Stimulated activated CD4-positive, alpha-beta T cell treated with anti-CD3 and anti-CD28 coated beads, Interleukin-2, amount 100 ng/mL, for 48 hours (primary cell): ENCODE results near the gene DGKD.

Experiments used
- DNase-seq, 2 donors: peaks; one replicate each; pipeline ENCODE4 v3.0.0-alpha.2; 2020

DGKD gene

GRCh38 chr2:233433029-233433428 lies 78.7 kb downstream of the DGKD start:
- no peak for DNase-seq

GRCh38 chr2:233433794-233434193 lies 79.5 kb downstream of the DGKD start:
- no peak for DNase-seq

DNA sequence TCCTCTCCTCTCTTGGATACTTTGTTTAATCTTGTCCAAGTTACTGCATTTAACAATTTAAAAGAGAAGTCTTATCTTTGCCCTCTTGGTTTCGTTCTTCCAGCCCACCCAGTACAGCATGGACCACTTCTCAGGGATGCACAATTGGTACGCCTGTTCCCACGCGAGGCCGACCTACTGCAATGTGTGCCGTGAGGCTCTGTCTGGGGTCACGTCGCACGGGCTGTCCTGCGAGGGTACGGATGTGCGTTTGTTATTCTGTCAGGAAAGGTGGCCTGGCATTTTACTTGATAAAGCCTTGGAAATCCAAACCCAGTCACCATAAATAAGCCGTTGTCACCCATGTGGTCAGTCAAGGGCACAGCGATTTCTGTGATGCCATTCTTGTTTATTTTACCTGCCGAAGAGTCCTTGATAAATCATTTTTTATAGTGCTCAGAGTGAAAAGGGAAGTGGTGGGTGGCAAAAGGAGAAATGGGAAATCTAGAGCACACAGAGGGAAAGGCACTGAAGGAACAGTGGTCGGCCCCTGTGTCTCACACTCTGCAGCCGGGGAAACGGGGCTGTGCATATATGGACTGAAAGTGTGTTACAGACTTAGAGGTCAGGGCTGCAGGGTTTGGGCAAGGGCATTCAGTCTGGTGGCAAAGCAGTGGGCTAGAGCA lies 80.5 kb downstream of the DGKD start:
- no peak for DNase-seq

GRCh38 chr2:233435436-233436190 lies 81.3 kb downstream of the DGKD start:
- DNase-seq, result no peak

GRCh38 chr2:233436191-233436581 lies 81.9 kb downstream of the DGKD start:
- no peak for DNase-seq

DNA sequence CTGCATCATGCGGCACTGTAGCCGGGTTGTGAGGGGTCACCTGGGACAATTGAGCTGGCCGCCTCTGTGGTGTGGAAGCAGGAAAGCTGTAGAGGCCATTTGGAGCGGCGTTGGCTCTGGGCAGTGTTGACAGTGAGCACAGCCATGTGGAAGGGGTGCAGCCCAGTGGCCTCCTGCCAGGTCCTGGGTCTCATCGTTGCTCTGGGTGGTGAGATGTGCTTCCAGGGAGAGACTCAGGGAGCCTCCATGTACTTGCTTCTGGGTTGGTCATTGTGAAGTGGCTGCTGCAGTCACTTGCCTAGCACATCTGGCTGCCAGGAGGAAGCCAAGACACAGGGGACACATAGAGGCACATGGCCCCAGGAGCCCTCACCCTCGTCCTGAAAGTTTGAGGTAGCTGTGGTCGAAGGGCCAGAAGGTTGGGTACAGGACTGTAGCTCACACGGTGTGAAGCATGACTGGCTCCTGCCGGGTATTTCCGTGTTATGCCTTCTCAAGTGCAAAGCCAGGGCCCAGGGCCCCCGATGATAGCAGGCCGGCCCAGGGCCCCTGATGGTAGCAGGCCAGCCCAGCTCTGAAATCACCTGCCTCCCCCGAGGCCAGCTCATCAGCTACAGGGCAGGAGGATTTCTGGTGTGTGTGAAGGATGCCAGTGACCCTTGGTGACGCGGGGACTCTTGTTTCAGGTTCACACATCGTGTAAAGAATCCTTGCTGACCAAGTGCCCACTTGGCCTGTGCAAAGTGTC lies 82.6 kb downstream of the DGKD start:
- no peak for DNase-seq

DNA sequence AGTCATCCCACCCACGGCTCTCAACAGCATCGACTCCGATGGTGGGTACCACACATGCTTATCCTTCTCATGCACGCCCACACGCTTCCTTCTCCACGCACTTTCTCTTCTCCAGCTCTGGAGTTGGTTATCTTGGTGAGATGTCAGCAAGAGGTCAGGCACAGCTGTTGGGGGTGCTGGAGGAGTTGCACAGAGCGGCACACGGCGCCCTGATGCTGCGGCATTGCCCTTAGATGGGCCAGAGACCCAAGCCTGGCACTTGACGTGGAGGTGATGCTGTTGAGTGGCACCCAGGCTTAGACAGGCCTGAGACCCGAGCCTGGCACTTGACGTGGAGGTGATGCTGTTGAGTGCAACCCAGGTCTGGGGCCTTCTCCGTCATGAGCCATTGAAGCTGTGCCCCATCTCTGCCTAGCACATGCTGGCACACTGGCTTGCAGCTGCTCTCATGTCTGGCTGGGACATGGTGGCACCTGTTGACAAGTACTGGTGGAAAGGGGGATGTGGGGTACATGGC lies 83.2 kb downstream of the DGKD start:
- DNase-seq, result no peak

GRCh38 chr2:233438573-233439147 lies 84.4 kb downstream of the DGKD start:
- DNase-seq, result no peak

GRCh38 chr2:233439191-233439590 lies 84.9 kb downstream of the DGKD start:
- no peak for DNase-seq

- no peak for DNase-seq
These were observed 86.0 kb downstream of the DGKD start for GRCh38 chr2:233440314-233440713.

DNA sequence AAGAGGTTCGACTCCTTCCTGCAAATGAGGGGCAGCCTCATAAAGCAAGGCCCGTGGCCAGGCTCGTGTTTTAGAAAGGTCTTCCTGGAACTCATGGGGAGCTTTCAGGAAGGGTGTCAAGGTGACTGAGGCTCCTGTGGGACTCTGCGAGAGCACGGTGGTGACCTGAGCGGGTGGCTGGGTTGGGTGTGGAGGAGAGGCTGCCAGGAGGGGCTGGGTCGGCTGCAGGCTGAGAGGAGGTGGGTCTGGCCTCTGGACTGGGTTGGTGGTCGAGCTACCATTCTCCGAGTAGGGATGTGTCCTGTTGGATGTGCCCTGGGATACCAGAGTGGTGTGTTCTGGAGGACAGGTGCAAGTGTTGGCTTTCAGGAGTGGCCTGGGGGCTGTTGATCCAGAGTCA lies 86.4 kb downstream of the DGKD start:
- no peak for DNase-seq

DNA sequence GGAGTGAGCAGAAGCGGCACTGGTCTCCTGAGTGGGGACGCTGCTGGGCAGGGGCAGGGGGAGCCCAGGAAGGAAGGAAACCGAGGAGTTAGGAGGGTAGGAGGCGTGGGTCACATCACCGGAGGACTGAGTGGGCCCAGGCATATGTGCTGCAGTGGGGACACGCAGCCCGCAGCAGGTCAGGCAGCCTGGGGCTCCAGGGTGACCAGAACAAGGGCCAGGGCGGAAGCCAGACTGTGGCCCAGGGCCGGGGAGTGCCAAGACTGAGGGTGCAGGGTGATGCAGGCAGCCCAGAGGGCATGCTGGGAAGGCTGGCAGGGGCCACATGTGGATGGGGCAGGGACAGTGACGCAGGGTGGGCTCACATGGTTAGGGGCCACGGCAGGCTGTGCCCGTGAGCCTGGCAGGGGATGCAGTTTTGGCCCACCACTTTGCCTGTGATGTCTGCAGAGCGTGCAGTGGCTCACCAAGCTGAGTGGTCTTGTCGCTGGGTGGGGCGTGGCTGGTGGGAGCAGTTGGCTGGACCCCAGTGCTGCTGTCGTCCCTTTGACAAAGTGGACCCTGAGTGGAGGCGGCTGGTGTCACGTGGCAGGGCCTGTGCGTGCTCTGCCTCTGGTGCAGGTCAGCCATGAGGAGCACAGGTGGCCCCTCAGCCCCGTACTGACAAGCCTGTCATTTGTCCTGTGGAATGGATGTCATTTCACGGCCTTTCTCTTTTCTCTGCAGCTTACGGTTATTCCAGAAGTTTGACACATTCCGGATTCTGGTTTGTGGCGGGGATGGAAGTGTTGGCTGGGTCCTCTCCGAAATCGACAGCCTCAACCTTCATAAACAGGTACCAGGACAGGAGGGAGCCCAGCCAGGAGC lies 87.1 kb downstream of the DGKD start:
- DNase-seq, result no peak

DNA sequence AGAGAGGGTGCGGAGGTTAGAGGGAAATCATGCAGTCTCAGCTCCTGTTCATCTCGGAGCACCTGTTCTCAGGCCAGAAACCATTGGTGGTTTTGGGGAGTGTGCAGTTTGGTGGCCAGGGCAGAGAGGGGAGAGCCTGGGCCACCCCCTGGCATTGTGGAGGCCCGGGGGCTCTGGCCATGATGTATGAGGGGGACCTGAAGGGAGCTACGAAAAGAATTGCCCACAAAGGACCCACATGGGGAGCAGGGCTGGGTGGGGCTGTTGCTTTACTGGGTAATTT lies 87.7 kb downstream of the DGKD start:
- no peak for DNase-seq

DNA sequence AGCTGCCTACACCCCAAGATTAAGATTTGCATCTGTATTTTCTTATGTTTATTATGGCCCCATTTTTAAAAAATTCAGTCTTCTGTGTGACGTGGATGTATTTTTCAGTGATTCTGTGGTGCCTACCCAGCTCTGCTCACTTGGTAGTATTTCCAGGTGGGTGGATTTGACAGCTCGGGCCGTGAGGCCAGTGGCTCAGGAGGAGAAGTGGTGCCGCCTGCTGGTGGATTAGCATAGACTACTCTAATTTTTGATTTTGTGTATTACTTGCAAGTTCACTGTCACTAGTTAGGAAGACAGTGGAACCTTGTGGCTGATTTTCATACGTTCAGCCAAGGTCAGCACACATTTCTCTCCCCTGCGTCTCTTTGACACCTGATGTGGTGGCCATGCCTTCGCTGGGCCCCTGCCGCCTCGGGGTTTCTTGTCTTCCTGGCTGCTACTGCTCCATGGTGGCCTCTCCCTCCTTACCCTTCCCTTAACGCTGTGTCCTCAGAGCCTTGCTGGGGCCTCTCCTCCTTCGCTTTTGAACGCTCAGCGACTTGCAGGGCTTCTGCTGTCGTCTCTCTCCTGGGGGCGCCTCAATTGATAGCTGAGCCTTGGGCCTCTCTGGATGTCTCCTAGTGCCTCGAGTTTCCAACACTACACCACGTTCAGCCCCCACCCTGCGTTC lies 89.4 kb downstream of the DGKD start:
- DNase-seq, result peak; percentile 74 to 75

- DNase-seq, result no peak
These were observed 90.2 kb downstream of the DGKD start for GRCh38 chr2:233444501-233444900.

GRCh38 chr2:233445152-233445830 lies 91.0 kb downstream of the DGKD start:
- no peak for DNase-seq

DNA sequence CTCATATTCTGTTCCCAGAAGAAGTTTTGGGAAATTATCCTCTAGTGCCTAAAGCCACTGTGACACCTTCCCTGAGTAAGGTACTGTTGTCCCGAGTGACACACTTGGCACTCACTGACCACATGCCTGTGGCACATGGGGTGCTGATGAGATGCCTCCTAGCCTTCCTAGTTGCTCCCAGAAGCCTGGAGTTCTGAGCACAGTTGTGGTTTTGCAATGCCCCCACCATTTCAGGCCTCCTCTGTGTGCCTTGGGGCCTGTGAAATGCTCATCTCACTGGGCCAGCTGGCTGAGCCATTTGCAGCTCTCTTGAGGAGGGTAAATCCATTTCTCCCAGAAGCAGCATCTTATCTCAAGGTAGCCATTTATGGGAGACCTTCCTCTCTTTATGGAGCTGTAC lies 91.8 kb downstream of the DGKD start:
- no peak for DNase-seq

GRCh38 chr2:233446606-233447305 lies 92.5 kb downstream of the DGKD start:
- DNase-seq, result no peak

- DNase-seq, result no peak
These were observed 93.4 kb downstream of the DGKD start for GRCh38 chr2:233447506-233448219.

DNA sequence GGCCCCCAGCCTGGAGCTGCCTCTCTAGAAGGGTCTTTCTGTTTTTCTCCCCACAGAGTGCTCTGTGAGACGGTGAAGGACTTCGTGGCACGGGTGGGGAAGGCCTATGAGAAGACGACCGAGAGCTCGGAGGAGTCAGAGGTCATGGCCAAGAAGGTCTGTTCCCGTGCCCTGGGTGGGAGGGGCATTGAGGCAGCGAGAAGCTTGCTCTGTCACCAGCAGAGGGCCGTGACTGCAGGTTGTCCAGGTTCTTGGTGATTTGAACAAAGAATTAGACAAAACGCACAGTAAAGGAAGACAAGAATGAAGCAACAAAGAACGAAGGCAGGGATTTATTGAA lies 93.9 kb downstream of the DGKD start:
- DNase-seq, result no peak
